Effector memory CD4-positive, alpha-beta T cell (primary cell): Measurements from ENCODE around the gene HHIPL1.

ENCODE experiments used
- DNase-seq, 3 donors: peaks; one replicate each; pipeline ENCODE4 v3.0.0-alpha.2; 2020
- H3K27ac ChIP-seq: 2 replicates; pipeline ENCODE4 v1.7.0; 2013; ENCODE audit warnings: mild to moderate bottlenecking, low read length, moderate library complexity; ENCODE audit not compliant: insufficient read depth, poor library complexity, severe bottlenecking
- H3K27me3 ChIP-seq: replicated peaks from 2 replicates; pipeline ENCODE4 v1.7.0; 2013; ENCODE audit warnings: mild to moderate bottlenecking, low read length; ENCODE audit not compliant: insufficient read depth, control insufficient read depth, poor library complexity, severe bottlenecking
- H3K36me3 ChIP-seq: 2 replicates; pipeline ENCODE4 v1.7.0; 2013; ENCODE audit warnings: mild to moderate bottlenecking, low read length, moderate library complexity; ENCODE audit not compliant: control insufficient read depth, insufficient read depth
- H3K4me1 ChIP-seq: 2 replicates; pipeline ENCODE4 v1.7.0; 2013; ENCODE audit warnings: low read length, mild to moderate bottlenecking; ENCODE audit not compliant: control insufficient read depth, insufficient read depth, poor library complexity, severe bottlenecking
- H3K4me3 ChIP-seq: 2 replicates; pipeline ENCODE4 v1.7.0; 2013; ENCODE audit warnings: low read length, low read depth, mild to moderate bottlenecking; ENCODE audit not compliant: insufficient read depth, poor library complexity, severe bottlenecking
- H3K9me3 ChIP-seq: 2 replicates; pipeline ENCODE4 v1.7.0; 2013; ENCODE audit warnings: mild to moderate bottlenecking, low read length, moderate library complexity; ENCODE audit not compliant: control insufficient read depth

The HHIPL1 gene

GRCh38 chr14:99664937-99665273 is 20.0 kb downstream of the HHIPL1 start:
- no peak for DNase-seq
- H3K4me3 ChIP-seq: no peak overlapping the region

GRCh38 chr14:99666533-99666932 is 21.6 kb downstream of the HHIPL1 start:
- Histone ChIP-seq H3K9me3 (no peaks in the 10 kb centered on the region), H3K4me1 (no peaks in the 10 kb centered on the region), H3K27ac (no peak overlapping the region), H3K27me3 (peaks cover 4% of the 10 kb centered on the region), H3K4me3 (no peak overlapping the region), H3K36me3 (no peaks in the 10 kb centered on the region)
- no peak for DNase-seq

More at GRCh38 chr14:99664937-99665273, 20.0 kb downstream of the HHIPL1 start:
- H3K36me3 ChIP-seq: no peaks in the 10 kb centered on the region
- H3K27ac ChIP-seq: no peak overlapping the region
- peaks cover 18% of the 10 kb centered on the region for H3K27me3 ChIP-seq
- H3K4me1 ChIP-seq: no peaks in the 10 kb centered on the region
- H3K9me3 ChIP-seq: no peaks in the 10 kb centered on the region

- Histone ChIP-seq H3K27ac (no peak overlapping the region), H3K27me3 (no peaks in the 10 kb centered on the region)
These were observed 22.1 kb downstream of the HHIPL1 start for GRCh38 chr14:99667045-99667444.

DNA sequence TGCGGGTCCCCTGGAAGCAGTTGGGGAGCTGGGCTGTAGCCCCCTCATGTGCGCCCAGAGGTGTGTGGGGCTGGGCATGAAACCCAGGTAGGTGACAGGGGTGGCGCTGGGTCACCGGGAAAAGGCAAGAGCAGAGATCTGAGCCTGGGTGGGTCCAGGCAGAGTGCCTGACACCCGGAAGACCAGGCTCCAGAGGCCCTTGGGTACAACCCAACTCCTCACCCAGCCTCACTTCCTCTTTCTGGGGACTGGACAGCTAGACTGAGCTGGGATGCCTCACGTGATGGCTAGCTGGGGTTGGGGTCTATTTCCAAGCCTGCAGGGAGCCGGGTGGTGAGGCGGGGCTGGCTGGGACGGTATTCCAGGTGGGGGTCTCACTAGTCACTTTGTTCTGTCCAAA is 22.9 kb downstream of the HHIPL1 start:
- Histone ChIP-seq H3K27me3 (no peaks in the 10 kb centered on the region), H3K4me1 (no peaks in the 10 kb centered on the region), H3K9me3 (no peaks in the 10 kb centered on the region), H3K27ac (no peak overlapping the region), H3K4me3 (no peak overlapping the region), H3K36me3 (no peaks in the 10 kb centered on the region)
- DNase-seq: no peak

More at GRCh38 chr14:99667045-99667444, 22.1 kb downstream of the HHIPL1 start:
- Histone ChIP-seq H3K4me3 (no peak overlapping the region), H3K9me3 (no peaks in the 10 kb centered on the region), H3K4me1 (no peaks in the 10 kb centered on the region), H3K36me3 (no peaks in the 10 kb centered on the region)
- no peak for DNase-seq

DNA sequence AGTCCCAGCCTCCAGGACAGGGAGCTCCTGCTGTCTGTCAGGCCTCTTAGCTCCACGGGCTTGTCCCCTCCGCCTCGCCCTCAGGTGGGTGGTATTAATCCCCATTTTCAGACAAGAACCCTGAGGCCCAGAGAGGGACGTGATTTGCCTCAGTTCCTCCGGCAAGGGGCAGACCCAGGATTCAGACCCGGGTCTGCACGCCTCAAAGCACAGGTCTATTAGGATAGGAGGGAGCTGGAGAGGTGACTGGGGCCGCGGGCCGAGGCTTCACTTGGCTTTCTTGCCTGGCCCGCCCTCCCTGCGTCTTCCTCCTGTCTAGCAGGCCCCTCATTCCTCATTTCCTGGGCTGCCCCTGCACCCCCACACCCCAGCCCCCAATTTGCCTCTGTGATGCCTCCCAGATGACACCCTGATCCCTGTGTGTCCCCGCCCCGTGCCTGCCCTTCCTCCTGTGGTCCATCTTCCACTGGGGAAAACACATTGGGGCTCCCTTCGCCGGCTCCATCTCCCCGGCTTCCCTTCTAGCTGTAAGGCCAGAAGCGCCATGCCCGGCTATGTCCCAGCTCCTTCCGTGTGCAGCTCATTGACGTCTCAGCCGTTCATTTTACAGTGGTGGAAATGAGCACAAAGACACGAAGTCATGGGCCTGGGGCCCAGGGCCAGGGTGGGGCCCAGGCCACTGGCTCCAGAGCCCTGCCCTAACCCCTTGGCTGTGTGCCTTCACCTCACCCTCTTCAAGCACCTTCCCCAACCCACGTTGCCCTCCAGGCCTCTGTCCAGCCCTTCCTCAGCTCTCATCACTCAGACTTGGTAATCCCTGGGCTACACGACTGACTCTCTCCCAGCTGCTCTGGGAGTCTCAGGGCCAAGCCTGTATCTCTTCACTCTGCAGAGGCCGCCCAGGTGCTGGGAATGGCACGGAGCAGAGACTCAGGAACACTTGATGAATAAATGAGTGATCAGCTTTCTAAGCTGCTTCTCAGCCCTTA is 23.7 kb downstream of the HHIPL1 start:
- Histone ChIP-seq H3K4me3 (no peak overlapping the region), H3K27me3 (no peaks in the 10 kb centered on the region), H3K9me3 (no peaks in the 10 kb centered on the region), H3K4me1 (no peaks in the 10 kb centered on the region), H3K36me3 (no peaks in the 10 kb centered on the region), H3K27ac (no peak overlapping the region)
- no peak for DNase-seq

DNA sequence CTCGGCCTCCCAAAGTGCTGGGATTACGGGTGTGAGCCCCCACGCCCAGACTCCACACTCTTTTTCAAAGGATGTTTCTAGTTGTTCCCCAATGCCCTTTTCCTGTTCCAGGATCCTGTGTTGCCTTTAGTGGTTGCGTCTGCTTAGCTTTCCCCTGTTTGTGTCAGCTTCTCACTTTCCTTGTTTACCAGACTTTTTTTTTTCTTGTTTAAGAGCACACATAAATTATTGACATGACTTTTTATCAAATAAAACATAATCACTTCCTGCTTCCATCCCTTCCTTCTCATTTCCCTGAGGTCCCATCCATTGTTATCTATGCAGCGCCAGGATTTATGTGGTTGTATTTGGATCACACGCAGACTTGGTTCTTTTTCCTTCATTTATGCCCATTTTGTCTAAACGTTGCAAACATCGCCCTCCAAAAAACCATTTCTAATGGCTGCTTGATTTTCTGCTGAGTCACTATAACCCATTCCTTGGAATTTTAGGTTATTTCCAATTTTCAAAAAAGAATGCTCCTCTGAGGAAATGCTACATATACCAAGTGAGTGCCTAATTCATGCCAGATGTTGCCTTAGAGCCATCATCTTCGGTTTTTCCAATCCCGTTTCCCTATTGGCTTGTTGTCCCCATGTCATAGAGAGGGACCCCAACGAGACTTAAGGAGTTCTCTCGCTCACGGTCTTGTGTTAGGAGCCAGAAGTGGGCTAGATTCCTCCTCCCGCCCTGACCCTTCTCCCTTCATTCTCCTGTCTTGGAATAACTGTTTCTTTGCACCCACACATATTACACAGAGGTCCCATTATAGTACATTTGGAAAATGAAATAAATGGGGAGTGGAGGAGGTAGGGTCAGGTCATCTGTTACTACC is 25.7 kb downstream of the HHIPL1 start:
- DNase-seq: no peak
- Histone ChIP-seq H3K36me3 (no peaks in the 10 kb centered on the region), H3K4me1 (no peaks in the 10 kb centered on the region), H3K27me3 (peaks cover 7% of the 10 kb centered on the region), H3K4me3 (no peak overlapping the region), H3K9me3 (no peaks in the 10 kb centered on the region), H3K27ac (no peak overlapping the region)

DNA sequence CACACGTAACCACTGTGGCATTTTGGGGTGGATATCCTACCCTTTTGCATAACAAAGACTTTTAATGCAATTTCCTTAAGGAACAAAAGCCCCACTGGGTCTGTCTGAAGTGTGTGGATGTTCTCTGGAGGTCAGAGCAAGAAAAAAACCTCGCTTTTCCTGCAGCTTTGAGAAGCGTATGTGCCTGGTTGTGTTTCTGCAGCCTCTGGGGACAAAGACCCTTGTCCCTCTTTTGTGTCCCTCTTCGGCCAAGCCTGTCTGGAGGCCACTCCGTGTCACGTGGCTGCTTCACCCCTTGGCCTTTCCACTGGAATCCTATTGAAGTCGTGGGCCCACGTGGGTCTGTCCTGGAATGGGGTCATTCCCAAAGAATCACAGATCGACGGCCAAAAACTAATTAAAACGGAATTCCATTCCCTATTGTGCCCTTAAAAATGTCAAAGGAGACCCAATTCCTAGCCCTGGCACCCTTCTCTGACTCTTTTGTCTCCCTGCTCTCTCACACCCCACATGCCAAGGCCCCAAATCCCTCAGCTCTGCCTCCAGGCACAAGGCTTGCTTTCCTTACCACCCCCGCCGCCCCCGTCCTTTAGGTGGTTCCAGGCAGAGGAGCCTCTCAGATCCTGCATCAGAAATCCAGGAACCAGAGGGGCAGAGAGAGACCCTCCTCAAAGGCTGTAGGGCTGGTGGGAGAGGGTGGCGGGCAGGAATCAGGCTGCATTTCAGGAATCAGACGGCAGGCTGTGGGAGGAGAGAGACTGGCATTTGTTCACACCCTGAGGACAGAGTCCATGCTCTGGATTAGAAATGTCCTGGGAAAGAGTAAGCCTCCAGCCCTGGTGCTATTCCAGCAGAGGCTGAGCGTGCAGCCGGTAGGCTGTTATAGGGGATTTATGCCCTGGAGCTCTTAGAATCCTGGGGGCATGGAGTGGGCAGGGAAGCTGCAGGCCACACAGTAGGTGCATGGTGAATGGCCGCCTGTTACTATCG is 26.6 kb downstream of the HHIPL1 start:
- Histone ChIP-seq H3K27ac (no peak overlapping the region), H3K36me3 (no peaks in the 10 kb centered on the region), H3K4me3 (no peak overlapping the region), H3K9me3 (no peaks in the 10 kb centered on the region), H3K27me3 (peaks cover 7% of the 10 kb centered on the region), H3K4me1 (peaks cover 5% of the 10 kb centered on the region)
- DNase-seq: no peak

DNA sequence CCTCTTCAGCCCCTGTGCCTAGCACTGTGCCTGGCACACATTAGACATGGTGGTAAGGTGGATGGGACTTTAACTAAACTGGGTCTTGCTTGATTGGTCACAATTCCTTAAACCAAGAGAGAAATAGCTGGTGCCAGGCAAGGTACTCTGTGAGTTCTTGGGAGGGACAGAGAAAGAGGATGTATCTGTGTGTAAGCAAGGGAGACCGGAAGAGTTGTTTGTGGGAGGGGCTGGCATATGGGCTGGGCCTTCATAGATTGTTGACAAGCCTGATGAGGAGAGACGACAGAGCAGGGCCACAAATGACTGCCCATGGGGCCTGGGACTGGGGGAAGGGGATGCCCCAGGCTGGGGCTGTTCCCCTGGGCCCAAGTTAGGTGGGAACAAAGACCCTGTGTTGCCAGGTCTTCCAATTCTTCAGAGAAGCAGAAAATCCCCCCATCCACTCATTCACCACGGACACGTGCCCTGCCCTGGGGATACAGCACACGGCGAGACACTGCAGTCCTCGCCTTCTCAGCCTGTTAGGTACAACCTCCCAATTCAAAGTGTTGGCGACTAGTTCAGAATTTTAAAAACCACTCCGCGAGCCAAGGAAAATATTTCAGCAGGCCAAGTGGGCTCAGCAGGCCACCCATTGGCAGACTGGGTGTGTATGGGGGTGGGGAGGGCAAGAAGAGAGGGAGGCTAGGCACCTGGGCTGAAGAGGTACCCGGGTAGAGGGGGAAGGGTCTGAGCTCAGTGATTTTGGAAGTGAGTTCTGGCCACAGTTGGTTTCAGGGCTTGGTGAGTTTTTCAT is 27.8 kb downstream of the HHIPL1 start:
- H3K27ac ChIP-seq: no peak overlapping the region
- no peak overlapping the region for H3K4me3 ChIP-seq
- no peaks in the 10 kb centered on the region for H3K9me3 ChIP-seq
- no peaks in the 10 kb centered on the region for H3K36me3 ChIP-seq
- H3K4me1 ChIP-seq: peaks cover 13% of the 10 kb centered on the region
- peaks cover 7% of the 10 kb centered on the region for H3K27me3 ChIP-seq
- DNase-seq: no peak
